Right lobe of liver (tissue), 6 donors: ENCODE measurements around the gene POLR3E. TPM values are rescaled to one million over a fixed set of nuclear protein-coding genes. Genes with fewer than 3 reads are reported as not detected.
"Not testable (repeated sequence)": the region's sequence is repeated elsewhere in the genome, so short reads cannot be mapped to it uniquely, and the experiment has no call there.

Experiments used
- ATAC-seq, 4 donors: fragments of 200-7000 bp; cut with Tn5 transposase; one replicate each; pipeline ENCODE4 v1.9.1; 2020; ENCODE audit warnings: mild to moderate bottlenecking in 4 of 4, moderate library complexity in 4 of 4
- DNase-seq, 3 donors: peaks; one replicate each; pipeline ENCODE4 v3.0.0-alpha.2; 2020
- H3K27ac ChIP-seq, 3 donors: fragments of 200-600 bp; one replicate each; pipeline ENCODE4 v1.8.0; 2022
- H3K27me3 ChIP-seq, 2 donors: fragments of 200-600 bp; one replicate each; pipeline ENCODE4 v1.8.0; 2022
- H3K36me3 ChIP-seq, 4 donors: fragments of 200-600 bp; sonication (generic) in 1 of 4; one replicate each; pipeline versions ENCODE4 v1.5.1 to v1.8.0; 2017 to 2022; ENCODE audit warnings: control low read depth in 1 of 4
- H3K4me1 ChIP-seq, 4 donors: fragments of 200-600 bp; sonication (generic) in 1 of 4; one replicate each; pipeline versions ENCODE4 v1.5.1 to v1.8.0; 2017 to 2022; ENCODE audit warnings: control low read depth in 1 of 4
- H3K4me3 ChIP-seq, 3 donors: fragments of 200-600 bp; one replicate each; pipeline ENCODE4 v1.8.0; 2022
- H3K9me3 ChIP-seq, 4 donors: fragments of 200-600 bp; sonication (generic) in 1 of 4; one replicate each; pipeline versions ENCODE4 v1.5.1 to v1.8.0; 2017 to 2022; ENCODE audit warnings: control low read depth in 1 of 4
- CTCF ChIP-seq, 4 donors: fragments of 200-600 bp in 3 of 4; fragments of 450-650 bp in 1 of 4; IDR thresholded peaks; one replicate each; pipeline versions ENCODE4 v1.5.1 to v1.8.0; 2016 to 2022; ENCODE audit warnings: antibody characterized with exemption in 4 of 4, mild to moderate bottlenecking in 2 of 4
- POLR2A ChIP-seq: fragments of 450-650 bp; IDR thresholded peaks from one replicate; pipeline ENCODE4 v1.6.1; 2017; ENCODE audit warnings: antibody characterized with exemption, mild to moderate bottlenecking
- WGBS: methylation state at CpG from one replicate; pipeline ENCODE4 v1.1.6; 2018; ENCODE audit warnings: low coverage, low lambda C conversion rate; ENCODE audit not compliant: insufficient coverage; ENCODE audit errors: missing lambda C conversion rate; 5-methylcytosine and 5-hydroxymethylcytosine counted together
- intact Hi-C, 2 donors: fragments of 100-400 bp; cut with DNase I; formaldehyde crosslinking; loops; one replicate each; pipeline versions ENCODE4 v1.11.2 to v1.14.1; 2022
- total RNA-seq, 6 experiments: library from RNA; depleted of rRNA in 2 of 6; stranded (reverse); fragments of >200 nt in 2 of 6; fragmentation: NEBNext Ultra II Directional in 3 of 6; extraction: Animal tissue kit (Norgen Biotek cat#: 25700) in 3 of 6; gene quantifications; one replicate each; pipeline versions ENCODE4 v1.1.0 to v1.2.4, GENCODE V29; 2016 to 2023
- donor health status: DM: no; HTN: yes; CAD: no.
- donor health status: DM: no; HTN: no; CAD: no.
- donor health status: DM: no; HTN: no; CAD: no.
- donor health status: DM: no; HTN: yes; CAD: no.
- donor health status: DM: no; HTN: yes; CAD: no.

The POLR3E gene
- total RNA-seq, 6 experiments from 2014 or later: 15.8 to 35.7 (median 26.9) TPM

GRCh38 chr16:22360963-22361659, 63.9 kb downstream of the POLR3E start:
- H3K4me3 ChIP-seq: no peak overlapping the region
- intact Hi-C loops: no loop called here
- H3K36me3 ChIP-seq: peaks cover 0 to 25% (median 2%) of the 10 kb centered on the region in 4 donors
- no peaks in the 10 kb centered on the region for H3K27me3 ChIP-seq
- peak in 1 of 4 donors; percentile 12 for ATAC-seq
- H3K9me3 ChIP-seq: no peaks in the 10 kb centered on the region
- DNase-seq: no peak
- H3K4me1 ChIP-seq: peaks cover 0 to 13% (median 4%) of the 10 kb centered on the region in 4 donors
- 70% methylated on average over 6 of the region's 8 CpGs for WGBS
- TF ChIP-seq CTCF (IDR thresholded peaks at IDR 0.05) (no peak), POLR2A (no peak)
- no peak overlapping the region for H3K27ac ChIP-seq

DNA sequence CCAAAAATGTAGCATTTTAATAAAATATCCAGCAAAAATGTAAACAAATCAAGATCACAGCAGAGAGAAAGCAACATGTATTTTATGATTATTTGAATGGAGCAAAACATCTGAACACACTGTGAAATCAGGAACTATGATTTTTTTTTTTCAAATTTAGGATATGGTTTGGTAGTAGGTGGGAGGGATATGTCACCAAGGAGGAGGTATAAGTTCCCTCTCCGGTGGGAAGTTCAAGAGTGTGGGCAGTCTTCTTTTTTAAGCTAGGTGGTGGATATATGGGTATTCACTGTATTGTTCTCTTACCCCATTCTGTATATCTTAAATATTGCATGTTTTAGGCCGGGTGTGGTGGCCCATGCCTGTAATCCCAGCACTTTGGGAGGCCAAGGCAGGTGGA, 67.0 kb downstream of the POLR3E start:
- no peak overlapping the region for H3K4me3 ChIP-seq
- no peak for ATAC-seq
- intact Hi-C loops: no loop called here
- no peaks in the 10 kb centered on the region for H3K9me3 ChIP-seq
- peaks cover 0 to 14% (median 5%) of the 10 kb centered on the region in 4 donors for H3K4me1 ChIP-seq
- no peak overlapping the region for H3K27ac ChIP-seq
- WGBS: 79% methylated on average over 2 of the region's 2 CpGs
- TF ChIP-seq POLR2A (no peak), CTCF (IDR thresholded peaks at IDR 0.05) (no peak)
- peaks cover 0 to 25% (median 2%) of the 10 kb centered on the region in 4 donors for H3K36me3 ChIP-seq
- H3K27me3 ChIP-seq: no peaks in the 10 kb centered on the region
- no peak for DNase-seq

- Histone ChIP-seq H3K27ac (no peak overlapping the region), H3K4me1 (peaks cover 0 to 18% (median 7%) of the 10 kb centered on the region in 4 donors), H3K36me3 (peaks cover 0 to 25% (median 2%) of the 10 kb centered on the region in 4 donors), H3K27me3 (no peaks in the 10 kb centered on the region), H3K4me3 (no peak overlapping the region), H3K9me3 (no peaks in the 10 kb centered on the region)
- intact Hi-C loops: no loop called here
- DNase-seq: no peak
- ATAC-seq: no peak
- TF ChIP-seq POLR2A (no peak), CTCF (IDR thresholded peaks at IDR 0.05) (no peak)
- WGBS: 100% methylated on average over 2 of the region's 2 CpGs
Measured at GRCh38 chr16:22366371-22366770, 69.2 kb downstream of the POLR3E start.

GRCh38 chr16:22366889-22367288, 69.7 kb downstream of the POLR3E start:
- DNase-seq (no peak), ATAC-seq (no peak)
- 100% methylated on average over 2 of the region's 3 CpGs for WGBS
- no peaks in the 10 kb centered on the region for H3K27me3 ChIP-seq
- H3K36me3 ChIP-seq: peaks cover 0 to 25% (median 2%) of the 10 kb centered on the region in 4 donors
- TF ChIP-seq CTCF (IDR thresholded peaks at IDR 0.05): no peak
- TF ChIP-seq POLR2A: no peak
- intact Hi-C loops: no loop called here
- H3K9me3 ChIP-seq: no peaks in the 10 kb centered on the region
- H3K4me3 ChIP-seq: no peak overlapping the region
- H3K4me1 ChIP-seq: peaks cover 0 to 21% (median 8%) of the 10 kb centered on the region in 4 donors
- no peak overlapping the region for H3K27ac ChIP-seq

DNA sequence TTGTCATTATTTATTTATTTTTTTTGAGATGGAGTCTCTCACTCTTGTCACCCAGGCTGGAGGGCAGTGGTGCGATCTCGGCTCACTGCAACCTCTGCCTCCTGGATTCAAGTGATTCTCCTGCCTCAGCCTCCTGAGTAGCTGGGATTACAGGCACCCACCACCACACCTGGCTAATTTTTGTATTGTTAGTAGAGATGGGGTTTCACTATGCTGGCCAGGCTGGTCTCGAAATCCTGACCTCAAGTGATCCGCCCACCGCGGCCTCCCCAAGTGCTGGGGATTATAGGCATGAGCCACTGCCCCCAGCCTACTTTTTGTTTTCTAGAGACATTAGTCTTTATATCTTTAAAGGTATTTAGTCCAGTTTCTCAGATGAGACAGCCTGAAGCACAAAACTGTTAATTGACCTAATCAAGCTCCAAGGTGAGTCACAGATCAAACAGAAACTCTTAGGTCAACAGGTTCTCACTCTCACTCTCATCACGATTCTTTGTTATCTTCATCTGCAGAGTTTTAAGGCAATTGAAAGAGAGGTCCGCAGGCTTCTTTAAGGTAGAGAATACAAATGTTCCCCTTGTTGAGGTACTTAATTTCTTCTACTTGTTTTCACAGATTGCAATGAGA, 71.1 kb downstream of the POLR3E start:
- peak overlapping the region in 2 of 3 donors; percentile 63 to 85 for H3K27ac ChIP-seq
- H3K4me1 ChIP-seq: peaks cover 0 to 35% (median 15%) of the 10 kb centered on the region in 4 donors
- ATAC-seq: peak in 1 of 4 donors; percentile 57
- DNase-seq, H3K9me3 ChIP-seq, intact Hi-C loops, H3K27me3 ChIP-seq, H3K4me3 ChIP-seq: not testable (repeated sequence)
- H3K36me3 ChIP-seq: peaks cover 0 to 16% (median 2%) of the 10 kb centered on the region in 4 donors
- 82% methylated on average over 8 of the region's 8 CpGs for WGBS
